HG02970 (cell line): ENCODE results near the gene INS.

Source experiments
- ATAC-seq: cut with Tn5 transposase; IDR thresholded peaks from one replicate; pipeline ENCODE4 v1.9.1; 2021; ENCODE audit warnings: mild to moderate bottlenecking, moderate library complexity, moderate number of reproducible peaks; ENCODE audit not compliant: unreplicated experiment, low FRiP score

INS gene

DNA sequence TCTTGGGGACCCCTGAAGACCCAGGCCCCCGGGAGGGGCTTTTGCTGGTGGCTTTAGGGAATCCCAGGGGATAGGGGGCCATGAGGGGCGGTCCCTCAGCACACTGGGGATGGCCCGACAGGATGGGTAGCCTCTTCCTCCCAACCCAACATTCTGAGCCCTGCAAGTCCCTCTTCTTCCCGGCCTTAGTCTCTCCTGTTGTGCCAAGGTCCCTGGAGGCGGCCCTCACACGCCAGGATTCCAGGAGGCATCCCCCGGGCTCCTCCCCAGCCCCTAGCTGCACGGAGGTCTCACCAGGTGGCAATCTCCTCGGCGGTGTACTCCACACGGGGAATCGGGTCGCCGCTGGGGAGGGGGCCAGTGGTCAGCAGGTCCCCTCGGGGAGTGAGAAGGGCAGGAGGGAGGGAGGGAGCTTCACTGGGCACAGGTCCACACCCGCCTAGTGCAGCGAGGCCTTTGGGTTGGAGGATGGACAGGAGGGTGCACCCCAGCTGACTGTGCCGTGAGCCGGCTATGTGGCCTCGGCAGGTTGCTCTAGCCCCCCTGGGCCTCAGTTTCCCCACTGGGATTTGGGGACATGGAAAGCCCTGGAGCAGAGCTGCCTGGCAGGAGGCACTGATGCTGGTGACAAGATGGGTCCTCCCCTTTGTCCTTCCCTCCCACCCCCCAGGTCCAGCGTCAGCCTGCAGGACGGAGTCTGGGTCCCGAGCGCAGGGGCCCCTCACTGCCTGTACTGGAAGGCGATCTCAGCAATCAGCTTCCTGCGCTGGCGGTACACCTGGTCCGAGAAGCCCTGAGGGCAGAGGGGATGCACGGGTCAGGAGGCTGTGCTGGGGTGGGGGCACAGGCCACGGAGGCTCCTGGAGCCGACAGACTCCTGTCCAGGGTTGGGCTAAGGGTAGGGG, 6.4 kb upstream of the INS start:
- no peak for ATAC-seq

DNA sequence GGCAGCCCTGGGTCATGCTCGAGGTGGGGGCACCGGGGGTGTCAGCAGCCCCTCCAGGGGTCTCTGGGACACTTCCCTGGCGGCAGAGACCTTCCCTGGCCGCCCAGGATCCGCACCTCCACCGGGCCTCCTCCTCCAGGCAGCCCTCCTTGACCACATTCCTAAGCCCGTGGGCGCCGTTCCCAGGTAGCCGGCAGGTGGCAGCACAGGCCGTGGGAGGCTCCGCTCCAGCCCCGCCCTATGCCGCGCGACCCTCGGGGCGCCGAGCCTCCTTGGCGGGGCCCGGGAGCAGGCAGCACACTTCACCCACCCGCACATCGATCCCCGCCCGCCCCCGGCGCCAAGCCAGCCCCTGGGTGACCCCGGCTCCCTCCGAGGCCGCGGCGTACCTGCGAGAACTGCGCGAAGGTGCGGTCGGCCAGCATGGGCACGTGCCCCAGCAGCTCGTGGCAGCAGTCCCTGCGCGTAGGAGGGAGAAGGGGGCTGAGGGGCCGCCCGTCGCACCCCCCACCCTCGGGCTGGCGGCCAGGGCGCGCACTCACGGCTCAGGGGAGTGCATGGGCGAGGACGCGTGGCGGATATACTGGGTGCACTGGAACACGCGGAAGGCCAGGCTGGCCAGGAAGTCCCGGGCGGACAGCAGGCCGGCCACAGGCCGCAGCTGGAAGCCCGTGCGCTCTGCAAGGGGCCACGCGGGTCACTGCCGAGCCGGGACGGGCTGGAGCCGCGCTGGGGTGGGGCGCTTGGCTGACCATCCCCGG, 5.3 kb upstream of the INS start:
- no peak for ATAC-seq

DNA sequence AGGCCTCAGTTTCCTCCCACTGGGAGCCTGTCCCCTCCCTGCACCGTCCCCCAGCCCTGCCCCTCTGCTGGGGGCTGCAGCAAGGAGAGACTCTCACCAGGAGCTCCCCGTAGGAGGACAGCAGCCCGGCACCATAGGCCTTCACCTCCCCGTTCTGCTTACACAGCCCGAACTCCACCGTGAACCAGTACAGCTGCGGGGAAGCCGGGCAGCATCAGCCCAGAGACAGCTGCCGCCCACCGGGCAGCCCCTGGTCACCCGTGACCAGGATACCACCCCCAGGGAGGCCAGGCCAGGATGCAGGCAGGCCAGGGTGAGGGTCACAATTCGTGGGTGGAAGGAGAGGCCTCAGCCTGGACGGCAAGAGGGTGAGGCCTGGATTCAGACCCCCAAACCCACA, 4.6 kb upstream of the INS start:
- ATAC-seq = no peak

DNA sequence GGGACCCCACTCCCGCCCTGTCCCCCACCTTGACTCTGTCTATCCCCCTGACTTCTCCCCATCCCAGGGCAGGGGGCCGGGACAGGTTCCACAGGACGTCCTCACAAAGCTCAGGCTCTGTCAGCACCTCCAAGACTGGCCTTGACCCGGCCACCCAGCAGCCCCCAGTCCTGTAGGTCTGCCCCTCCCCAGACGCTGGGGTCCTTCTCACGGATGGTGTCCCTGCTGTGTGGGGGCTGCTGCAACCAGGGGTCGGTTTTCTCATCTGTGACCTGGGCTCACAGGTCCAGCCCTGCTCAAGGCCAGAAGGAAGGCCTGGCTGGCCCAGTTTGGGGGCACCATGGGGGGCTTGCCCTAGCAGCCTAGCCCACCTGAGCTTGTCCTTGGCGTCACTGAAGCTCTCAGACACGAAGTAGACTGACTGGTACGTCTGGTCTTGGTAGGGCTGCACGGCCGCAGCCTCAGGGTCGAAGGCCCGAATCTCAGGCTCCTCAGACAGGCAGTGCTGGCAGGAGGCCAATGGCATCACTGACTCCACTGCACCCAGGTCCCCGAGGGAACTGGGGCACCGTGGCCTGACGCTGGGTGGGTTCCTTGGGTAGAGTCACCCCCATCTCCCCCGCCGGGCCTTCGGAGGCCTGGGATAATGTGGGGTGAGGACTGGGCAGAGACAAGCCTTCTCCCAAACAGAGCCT, 4.0 kb upstream of the INS start:
- no peak for ATAC-seq

DNA sequence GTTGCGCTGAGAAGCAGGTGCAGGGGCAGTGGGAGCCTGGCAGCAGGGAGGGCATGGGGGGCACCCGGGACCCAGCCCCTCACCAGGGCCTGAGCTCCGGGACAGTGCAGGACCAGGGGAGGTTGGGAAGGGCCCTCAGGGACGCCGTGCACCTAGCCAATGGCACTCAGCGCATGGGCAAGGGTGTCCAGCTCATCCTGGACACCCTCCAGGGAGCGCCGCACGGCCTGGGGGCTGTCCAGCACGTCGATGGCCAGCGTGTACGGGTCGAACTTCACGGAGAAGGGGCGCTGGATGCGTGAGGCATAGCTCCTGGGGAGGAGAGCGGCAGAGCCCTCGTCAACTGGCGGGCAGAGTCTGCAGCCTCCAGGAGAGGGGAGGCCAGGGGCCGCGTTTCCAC, 3.1 kb upstream of the INS start:
- ATAC-seq = no peak

DNA sequence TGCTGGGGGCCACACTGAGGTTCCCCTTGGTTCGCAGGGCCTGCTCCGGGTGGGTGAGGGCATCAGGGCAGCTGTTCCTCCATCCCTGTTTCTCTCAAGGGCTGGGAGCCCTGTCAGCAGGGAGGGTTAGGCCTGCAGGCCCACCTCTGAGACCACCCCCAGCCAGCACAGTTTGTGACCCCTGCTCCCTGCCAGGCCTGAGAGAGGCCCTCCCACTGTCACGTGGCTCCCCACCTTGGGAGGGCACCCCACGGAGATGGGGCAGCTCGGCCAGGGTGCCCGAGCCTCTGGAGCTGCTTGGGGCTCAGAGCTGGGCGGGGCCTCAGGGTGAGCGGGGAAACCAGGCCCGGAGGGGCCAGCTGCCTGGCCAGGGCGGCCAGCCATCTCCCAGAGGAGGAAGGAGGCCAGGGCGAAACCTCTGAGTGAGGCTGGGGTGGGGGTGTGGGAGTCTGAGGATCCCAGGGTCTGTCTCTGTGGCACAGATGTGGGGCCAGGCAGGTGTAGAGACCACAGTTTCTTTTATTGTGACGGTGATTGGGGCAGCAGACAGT, 2.5 kb upstream of the INS start:
- ATAC-seq = no peak

DNA sequence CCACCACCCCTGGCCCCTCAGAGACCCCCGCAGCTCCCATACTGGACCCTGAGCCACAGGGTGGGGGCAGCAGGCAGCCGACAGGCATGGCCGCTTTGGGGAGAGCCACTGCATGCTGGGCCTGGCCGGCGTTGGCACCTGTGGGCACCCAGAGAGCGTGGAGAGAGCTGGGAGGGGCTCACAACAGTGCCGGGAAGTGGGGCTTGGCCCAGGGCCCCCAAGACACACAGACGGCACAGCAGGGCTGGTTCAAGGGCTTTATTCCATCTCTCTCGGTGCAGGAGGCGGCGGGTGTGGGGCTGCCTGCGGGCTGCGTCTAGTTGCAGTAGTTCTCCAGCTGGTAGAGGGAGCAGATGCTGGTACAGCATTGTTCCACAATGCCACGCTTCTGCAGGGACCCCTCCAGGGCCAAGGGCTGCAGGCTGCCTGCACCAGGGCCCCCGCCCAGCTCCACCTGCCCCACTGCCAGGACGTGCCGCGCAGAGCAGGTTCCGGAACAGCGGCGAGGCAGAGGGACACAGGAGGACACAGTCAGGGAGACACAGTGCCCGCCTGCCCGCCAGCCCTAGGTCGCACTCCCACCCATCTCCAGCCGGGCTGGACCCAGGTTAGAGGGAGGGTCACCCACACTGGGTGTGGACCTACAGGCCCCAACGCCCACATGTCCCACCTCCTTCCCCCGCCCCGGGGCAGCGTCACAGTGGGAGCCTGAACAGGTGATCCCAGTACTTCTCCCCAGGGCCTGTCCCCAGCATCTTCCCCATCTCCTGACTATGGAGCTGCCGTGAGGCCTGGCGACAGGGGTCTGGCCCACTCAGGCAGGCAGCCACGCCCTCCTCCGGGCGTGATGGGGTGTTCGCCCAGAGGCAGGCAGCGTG, 1.2 kb downstream of the INS start:
- no peak for ATAC-seq

DNA sequence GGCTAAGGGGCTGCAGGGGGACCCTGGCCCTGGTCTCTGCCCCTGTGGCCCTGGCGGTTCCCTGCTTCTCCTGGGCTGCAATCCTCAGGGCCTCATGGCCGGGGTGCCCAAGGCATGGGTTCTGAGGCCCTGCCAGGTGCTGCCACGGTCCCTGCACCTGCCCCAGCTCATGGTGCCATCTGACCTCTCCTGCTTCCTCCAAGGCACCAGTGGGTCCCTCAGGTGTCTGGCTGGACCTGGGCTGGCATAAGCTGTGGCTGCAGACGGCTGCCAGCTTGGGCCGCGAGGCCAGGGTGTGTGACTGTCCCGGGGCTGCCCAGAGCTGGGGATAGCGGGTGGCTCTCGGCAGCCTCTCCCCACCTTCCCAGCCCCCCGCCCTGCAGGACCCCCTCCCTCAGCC, 2.0 kb downstream of the INS start:
- ATAC-seq = no peak

DNA sequence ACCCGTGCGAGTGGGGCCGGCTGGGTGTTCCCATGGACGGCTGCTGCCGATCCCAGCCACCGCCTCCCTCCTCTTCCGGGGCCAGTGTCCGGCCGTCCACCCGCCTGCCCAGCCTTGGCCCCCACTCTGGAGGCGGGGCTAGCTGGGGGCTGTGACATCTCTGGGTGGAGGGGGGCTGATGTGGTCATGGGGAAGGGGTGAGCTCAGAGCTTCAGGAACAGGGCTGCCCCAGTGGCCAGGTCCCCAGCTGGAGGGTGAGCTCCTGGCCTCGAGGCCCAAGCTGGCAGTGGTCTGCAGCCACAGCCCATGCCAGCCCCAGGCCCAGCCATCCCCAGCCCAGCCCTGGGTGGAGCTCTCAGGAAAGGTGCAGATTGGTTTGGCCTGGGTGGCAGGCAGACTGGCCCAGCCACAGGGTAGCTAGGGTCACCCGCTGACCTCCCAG, 2.7 kb downstream of the INS start:
- ATAC-seq = no peak

DNA sequence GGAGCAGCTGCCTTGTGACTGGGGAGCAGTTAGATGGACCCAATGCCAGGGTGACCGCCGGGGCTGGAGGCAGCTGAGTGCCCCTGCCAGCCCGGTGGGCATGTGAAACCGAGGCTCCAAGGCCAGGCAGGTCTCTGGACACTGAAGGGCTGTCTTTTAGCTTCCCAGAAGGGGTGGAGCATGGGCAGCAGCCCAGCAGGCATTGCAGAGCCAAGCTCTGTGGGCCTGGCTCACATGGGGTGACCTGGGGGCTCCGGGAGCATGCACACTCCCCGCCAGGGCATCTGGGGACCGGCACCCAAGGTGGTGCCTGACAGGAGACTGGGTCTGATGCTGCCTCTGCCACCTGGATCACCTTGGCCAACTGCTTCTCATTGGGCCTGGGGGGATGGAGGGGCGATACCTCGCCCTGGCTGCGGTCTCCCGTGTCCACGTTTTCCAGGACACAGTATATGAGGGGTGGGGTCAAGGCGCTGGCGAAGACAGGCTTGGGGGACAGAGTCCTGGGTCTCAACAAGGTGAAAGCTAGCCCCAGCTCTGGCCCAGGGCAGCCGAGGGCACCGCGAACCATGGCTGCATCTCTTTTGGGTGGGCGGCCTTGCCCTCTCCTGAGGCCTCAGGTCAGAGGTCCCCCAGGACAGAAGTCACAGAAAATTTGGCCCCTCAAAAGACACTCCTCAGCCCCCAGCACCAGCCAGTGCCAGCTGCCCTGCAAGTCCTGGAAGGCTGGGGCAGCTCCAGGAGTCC, 3.5 kb downstream of the INS start:
- ATAC-seq = no peak

DNA sequence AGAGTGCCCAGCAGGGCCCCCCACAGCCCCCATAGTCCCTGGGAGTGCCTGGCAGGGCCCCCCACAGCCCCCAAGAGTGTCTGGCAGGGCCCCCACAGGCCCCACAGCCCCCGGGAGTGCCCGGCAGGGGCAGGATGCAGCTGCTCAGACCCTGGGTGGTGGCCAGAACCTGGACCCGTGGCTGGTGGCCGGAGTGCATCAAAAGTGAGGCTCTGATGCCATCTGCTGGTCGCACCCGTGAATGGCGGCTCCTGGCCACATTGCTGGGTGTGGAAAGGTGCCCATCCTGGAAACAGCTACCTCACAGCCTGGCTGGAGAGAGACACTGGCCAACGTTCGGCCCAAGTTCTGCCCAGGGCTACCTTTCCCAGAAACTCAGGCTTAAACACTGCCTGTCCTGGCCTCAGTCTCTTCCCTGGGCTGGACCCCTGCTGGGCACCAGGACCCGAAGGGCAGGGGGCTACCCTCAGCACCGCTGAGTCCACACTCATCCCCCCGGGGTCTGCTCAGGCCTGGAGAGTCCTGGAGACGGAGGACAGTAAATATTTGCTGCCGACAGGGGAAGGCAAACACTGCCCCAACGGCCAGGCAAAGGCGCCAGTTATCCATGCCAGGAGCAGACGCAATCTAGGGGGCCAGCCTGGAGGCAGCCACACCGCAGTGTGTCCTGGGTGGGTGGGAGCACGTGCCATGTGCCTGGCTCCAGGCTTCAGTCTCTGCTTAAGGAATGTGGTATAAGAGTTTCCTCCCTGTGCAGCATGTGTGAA, 4.4 kb downstream of the INS start:
- ATAC-seq = no peak

DNA sequence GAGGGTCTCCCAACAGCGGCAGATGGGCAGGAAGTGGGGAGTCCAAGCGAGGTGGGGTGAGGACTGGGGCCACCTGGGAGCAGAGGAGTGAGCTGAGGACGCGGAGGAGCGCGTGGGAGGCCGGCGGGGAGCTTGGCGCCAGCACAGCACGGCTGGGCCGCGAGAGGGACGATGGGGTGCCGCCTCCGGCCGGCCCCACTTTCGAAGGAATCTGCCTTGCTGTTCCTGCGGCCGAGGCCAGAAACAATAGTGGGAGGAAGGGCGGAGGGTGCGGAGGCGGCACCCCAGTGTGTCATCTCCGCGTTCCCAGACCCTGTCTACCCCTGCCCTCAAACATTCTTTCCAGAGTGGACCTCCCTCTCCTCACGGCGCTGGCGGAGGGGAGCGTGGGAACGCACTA, 5.5 kb downstream of the INS start:
- no peak for ATAC-seq

DNA sequence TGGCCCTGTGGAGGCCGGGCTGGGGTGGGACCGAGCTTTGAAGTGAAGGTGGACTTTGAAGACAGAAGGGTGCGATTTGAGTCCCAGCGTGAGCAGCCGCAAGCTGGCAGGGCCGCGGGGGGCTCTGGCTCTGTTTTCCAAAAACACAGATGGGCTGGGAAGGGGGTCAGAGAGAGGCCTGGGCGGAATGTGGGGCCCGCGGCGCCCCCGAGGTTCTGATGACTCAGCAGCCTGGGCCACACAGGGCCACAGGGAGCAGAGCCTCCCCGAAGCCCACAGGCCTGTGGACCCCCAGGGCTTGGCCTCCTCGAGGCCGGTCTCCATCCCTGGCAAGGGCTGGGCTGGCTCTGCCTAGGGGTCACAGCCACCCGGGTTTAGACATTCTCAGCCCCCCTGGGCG, 6.1 kb downstream of the INS start:
- ATAC-seq = no peak

DNA sequence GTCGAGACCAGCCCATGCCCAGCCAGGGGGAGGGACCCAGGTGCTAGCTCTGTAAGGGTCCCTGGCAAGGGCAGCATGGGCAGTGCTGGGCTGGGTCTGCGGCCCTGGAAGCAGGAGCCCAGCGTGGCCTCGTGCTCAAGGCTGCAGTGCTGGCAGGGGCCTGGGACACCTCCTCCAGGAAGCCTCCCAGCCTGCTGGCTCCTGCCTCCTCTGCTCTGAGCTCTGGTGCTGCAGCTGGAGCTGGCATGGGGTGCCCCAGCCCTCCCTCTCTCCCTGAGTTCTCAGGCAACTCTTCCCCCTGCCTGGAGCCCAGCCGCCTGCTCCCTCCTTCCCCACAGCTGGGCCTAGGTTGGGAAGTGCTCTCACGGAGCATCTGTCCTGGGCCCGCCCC, 6.8 kb downstream of the INS start:
- ATAC-seq = no peak

DNA sequence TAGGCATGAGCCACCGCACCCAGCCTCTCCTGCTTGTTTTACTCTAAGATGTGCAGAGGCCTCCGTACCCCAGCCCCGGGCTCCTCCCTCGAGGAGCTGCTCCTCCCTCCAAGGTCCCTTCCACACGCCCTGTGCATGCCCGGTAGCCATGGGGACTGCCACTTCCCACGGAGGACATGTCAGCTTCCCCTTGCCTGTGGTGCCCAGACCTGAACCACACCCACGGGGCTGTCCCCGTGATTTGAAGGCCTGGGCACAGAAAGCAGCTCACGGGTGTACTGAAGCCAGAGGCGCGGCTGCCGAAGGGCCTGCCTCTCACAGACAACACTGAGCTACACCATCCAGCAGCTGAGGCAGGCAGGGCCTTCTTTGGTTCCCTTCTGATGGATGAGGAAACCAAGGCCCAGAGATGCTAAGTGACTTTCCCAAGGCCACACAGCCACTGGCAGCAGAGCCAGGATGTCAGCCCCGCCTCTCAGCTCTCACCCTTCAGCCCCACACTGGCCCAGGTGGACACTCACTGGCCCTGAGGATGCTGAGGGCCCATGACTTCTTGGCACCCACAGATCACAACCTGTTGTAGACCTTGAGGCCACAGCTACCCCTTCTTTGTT, 7.3 kb downstream of the INS start:
- ATAC-seq = no peak

DNA sequence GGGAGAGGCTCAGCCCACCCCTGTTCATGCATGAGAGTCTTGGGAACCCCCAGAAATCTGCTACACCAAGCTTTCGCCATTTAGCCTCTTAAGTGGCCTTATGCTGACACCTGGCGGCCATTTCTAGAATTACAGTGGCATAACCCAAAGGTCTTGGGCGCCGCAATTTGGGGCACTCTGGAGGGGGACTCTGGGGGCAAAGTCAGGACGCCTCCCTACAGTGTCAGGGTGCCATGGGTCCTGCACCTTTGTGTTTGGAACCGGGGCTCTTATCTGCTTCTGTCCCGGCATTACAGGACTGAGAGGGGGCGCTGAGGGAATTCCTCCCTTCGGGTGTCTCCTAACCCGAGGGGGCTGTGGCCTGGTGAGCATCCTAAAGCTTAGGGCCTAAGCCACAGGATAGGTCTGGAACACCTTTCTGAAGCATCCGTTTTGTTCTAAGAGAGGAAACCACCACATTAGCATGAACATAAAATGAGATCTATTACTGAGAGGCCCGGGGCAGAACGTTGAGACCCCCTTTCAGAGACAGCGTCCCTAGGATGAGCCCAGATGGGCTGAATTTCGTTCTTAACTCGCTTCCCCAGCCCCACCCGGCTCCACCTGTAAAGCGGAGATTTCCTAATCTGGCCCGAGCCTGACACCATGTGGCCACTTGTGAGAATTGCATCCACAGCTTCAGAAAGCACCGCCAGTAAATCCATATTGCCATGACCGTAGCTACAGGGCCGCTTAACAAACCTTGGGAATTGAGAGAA, 9.3 kb downstream of the INS start:
- ATAC-seq = no peak
